ENCODE results near the gene CEP350. TPM values are rescaled to one million over a fixed set of nuclear protein-coding genes. Genes with fewer than 3 reads are reported as not detected.

The CEP350 gene
- total and polyA plus RNA-seq, 2 of the 4 experiments (the other 2 are of a cell fraction): 5.0 to 36.4 TPM

DNA sequence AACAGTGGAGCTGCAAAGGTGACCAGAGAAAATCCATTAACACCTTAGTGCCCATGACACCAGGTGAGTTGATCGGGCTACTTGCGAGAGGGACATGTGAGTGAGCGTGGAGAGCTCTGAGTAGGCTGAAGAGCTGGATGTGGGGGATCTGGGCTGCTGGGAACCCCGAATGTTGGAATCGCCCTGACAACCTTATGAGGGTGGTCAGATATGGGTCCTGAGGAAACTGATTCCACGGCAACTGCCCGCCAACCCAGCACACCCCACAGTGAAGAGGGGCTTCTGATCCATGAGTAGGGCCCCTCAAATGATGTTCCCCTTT, 199.4 kb downstream of the CEP350 start:
- Histone ChIP-seq H4K20me1 (ENCODE audit: insufficient read depth, low read length) (peaks cover 42% of the 10 kb centered on the region), H4K8ac (ENCODE audit: low read depth in 2 of 2, low read length in 2 of 2) (peak overlapping the region; percentile 89 to 99), H3K9ac (ENCODE audit: low read depth, low read length) (peak overlapping the region; percentile 97), H2AFZ (replicated peaks; ENCODE audit: low read length, poor library complexity) (peak overlapping the region; percentile 88), H3K14ac (replicated peaks; ENCODE audit: low read depth, low read length) (peak overlapping the region; percentile 100), H4K5ac (ENCODE audit: low read depth, low read length) (peak overlapping the region; percentile 99), H3K4ac (ENCODE audit: low read depth, low read length) (peak overlapping the region; percentile 100), H3K4me2 (ENCODE audit: low read depth, low read length) (peak overlapping the region; percentile 93), H3K9me1 (ENCODE audit: insufficient read depth, low read length) (peaks cover 40% of the 10 kb centered on the region), H3K18ac (ENCODE audit: low read depth, low read length) (peak overlapping the region; percentile 99), H2BK15ac (ENCODE audit: low read depth, low read length) (peak overlapping the region; percentile 67; the same call in 2 of the 3 replicates), H4K91ac (ENCODE audit: insufficient read depth, low read depth, low read length) (peak overlapping the region; percentile 99), H2AK9ac (replicated peaks; ENCODE audit: low read depth, low read length, poor library complexity) (peak overlapping the region; percentile 99), H2AK5ac (ENCODE audit: low read depth, low read length) (peak overlapping the region; percentile 98), H3K79me1 (ENCODE audit: low read depth in 1 of 2, low read length in 2 of 2) (peaks cover 15 to 62% of the 10 kb centered on the region in 2 experiments), H2BK20ac (ENCODE audit: low read depth, low read length) (peak overlapping the region; percentile 96), H3K56ac (ENCODE audit: extremely low read depth, insufficient read depth, low read length) (peak overlapping the region; percentile 96), H3K4me1 (ENCODE audit: control insufficient read depth, insufficient read depth, low read length) (peaks cover 32% of the 10 kb centered on the region), H3K36me3 (ENCODE audit: control insufficient read depth, insufficient read depth, low read length) (peaks cover 29% of the 10 kb centered on the region), H3K4me3 (ENCODE audit: insufficient read depth, low read depth, low read length) (peak overlapping the region; percentile 69), H2BK5ac (ENCODE audit: low read depth, low read length, poor library complexity, severe bottlenecking) (peak overlapping the region; percentile 97), H3K27me3 (ENCODE audit: control insufficient read depth, insufficient read depth, low read length) (no peaks in the 10 kb centered on the region), H3K27ac (ENCODE audit: insufficient read depth, low read length) (peak overlapping the region; percentile 91), H2BK120ac (ENCODE audit: low read depth, low read length) (peak overlapping the region; percentile 94), H3K9me3 (ENCODE audit: control insufficient read depth, insufficient read depth, low read length) (no peaks in the 10 kb centered on the region), H3K23ac (ENCODE audit: low read depth, low read length) (peak overlapping the region; percentile 98)
- no peak for TF ChIP-seq MAFK (IDR thresholded peaks at IDR 0.05; ENCODE audit: low read depth, low read length)
- TF ChIP-seq, protein P1, sequence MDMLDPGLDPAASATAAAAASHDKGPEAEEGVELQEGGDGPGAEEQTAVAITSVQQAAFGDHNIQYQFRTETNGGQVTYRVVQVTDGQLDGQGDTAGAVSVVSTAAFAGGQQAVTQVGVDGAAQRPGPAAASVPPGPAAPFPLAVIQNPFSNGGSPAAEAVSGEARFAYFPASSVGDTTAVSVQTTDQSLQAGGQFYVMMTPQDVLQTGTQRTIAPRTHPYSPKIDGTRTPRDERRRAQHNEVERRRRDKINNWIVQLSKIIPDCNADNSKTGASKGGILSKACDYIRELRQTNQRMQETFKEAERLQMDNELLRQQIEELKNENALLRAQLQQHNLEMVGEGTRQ (IDR thresholded peaks at IDR 0.05; ENCODE audit: low read depth, low read length): no peak
- no peak for TF ChIP-seq FOS (IDR thresholded peaks at IDR 0.05; ENCODE audit: low read depth, low read length)
- TF ChIP-seq RFX5 (IDR thresholded peaks at IDR 0.05; ENCODE audit: low read depth, low read length): no peak
- TF ChIP-seq ELK1 (IDR thresholded peaks at IDR 0.05; ENCODE audit: borderline replicate concordance, low read depth, low read length): no peak
- TF ChIP-seq CEBPB (IDR thresholded peaks at IDR 0.05; ENCODE audit: low read depth, low read length): no peak
- no peak for TF ChIP-seq RAD21 (IDR thresholded peaks at IDR 0.05; ENCODE audit: low read length)
- no peak for TF ChIP-seq MXI1 (IDR thresholded peaks at IDR 0.05; ENCODE audit: borderline replicate concordance, low read depth, low read length)
- in situ Hi-C loops (cut with MboI; ENCODE audit: low sequenced_read_pairs) (loop anchor here (25.0 kb wide), 1 partner anchor 442 kb away; no protein-coding TSS in a partner anchor), dilution Hi-C loops (cut with HindIII; ENCODE audit: low sequenced_read_pairs, unreplicated experiment) (loop anchor here (25.0 kb wide), 1 partner anchor 117 kb away; no protein-coding TSS in a partner anchor), intact Hi-C loops (cut with micrococcal nuclease) (loop anchor here (10.0 kb wide), 1 partner anchor 449 kb away; no protein-coding TSS in a partner anchor)
- ChIA-PET POLR2A (ENCODE audit: unreplicated experiment) (interaction anchor here (0.6 to 1.6 kb wide), 3 partner anchors 51 to 55 kb away, joined by 3 to 5 read pairs (median 4); no protein-coding TSS in a partner anchor), CTCF (no interaction called here)
- no CpG with 5 or more reads among the region's 7 CpGs for WGBS, 2 experiments (ENCODE audit: extremely low coverage in 2 of 2, insufficient read length in 1 of 2)
- ATAC-seq (ENCODE audit: low read depth) (no peak), DNase-seq (no peak)
- no TSS peak for BruUV-seq (replicated peaks)
